Nephron progenitor cell (in vitro differentiated cells): ENCODE results near the gene ZNF689.
A peak's percentile ranks its signal among the peaks of the same experiment; 100 is the strongest.

Source experiments
- DNase-seq: peaks from one replicate; pipeline ENCODE4 v3.0.0; 2021
- H3K27ac Mint-ChIP-seq: 2 replicates; pipeline ENCODE4 v1.8.0; 2021; ENCODE audit warnings: mild to moderate bottlenecking, moderate library complexity, mixed read lengths
- H3K27me3 Mint-ChIP-seq: 2 replicates; pipeline ENCODE4 v1.8.0; 2021; ENCODE audit warnings: mild to moderate bottlenecking, low read depth, mixed read lengths; ENCODE audit not compliant: poor library complexity
- H3K36me3 Mint-ChIP-seq: 2 replicates; pipeline ENCODE4 v1.8.0; 2021; ENCODE audit warnings: low read depth, mixed read lengths
- H3K4me1 Mint-ChIP-seq: 2 replicates; pipeline ENCODE4 v1.8.0; 2021; ENCODE audit warnings: mixed read lengths
- H3K4me3 Mint-ChIP-seq: 2 replicates; pipeline ENCODE4 v1.8.0; 2021; ENCODE audit warnings: mild to moderate bottlenecking, moderate library complexity, mixed read lengths
- H3K9me3 Mint-ChIP-seq: 2 replicates; pipeline ENCODE4 v1.8.0; 2021; ENCODE audit warnings: mild to moderate bottlenecking, moderate library complexity, mixed read lengths
- TF ChIP-seq, protein P1 (sequence below): fragments of 200-600 bp; sonication (generic); IDR thresholded peaks from 2 replicates; pipeline ENCODE4 v1.5.0; 2021; ENCODE audit warnings: antibody characterized with exemption

Gene ZNF689

DNA sequence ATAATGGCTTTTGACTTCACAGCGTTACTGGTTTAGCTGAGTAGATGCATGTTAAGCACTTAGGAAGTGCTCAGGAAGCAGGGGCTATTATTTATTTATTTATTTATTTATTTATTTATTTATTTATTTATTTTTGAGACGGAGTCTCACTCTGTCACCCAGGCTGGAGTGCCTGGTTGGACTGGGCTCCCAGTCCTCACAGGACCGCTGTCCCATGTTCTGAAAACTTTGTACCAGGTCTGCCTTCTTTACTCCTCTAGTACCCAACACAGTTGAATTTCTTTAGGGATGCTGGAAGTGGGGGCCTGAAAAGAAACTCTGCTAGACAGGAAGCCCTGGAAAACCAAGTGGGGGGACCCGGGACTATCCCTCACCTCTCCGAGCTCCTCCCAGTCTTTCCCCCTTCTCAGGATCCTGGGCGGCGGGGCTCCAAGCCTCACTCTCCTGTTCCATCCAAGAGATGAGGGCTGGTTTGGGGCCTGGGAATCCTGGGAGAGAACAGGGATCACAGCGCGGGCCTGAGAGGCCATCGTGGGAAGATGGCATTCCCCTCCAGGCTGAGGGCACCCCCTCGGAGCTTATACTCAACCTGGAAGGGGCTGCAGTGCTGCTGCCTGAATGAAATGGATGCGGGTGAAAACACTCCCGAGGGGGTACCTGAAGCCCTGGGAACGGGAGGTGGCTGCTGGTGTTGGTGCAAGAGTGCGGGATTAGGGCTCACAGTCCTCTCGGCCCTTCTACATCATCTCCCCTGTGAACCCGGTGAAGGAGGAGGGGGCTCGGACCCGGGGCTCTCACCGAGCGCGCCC is 39.3 kb downstream of the ZNF689 start:
- H3K4me1 Mint-ChIP-seq: peaks cover 30% of the 10 kb centered on the region
- H3K27me3 Mint-ChIP-seq: peaks cover 15% of the 10 kb centered on the region
- peak overlapping the region; percentile 95 for H3K27ac Mint-ChIP-seq
- peak overlapping the region; percentile 91 for H3K4me3 Mint-ChIP-seq
- H3K9me3 Mint-ChIP-seq: no peaks in the 10 kb centered on the region
- TF ChIP-seq, protein P1, sequence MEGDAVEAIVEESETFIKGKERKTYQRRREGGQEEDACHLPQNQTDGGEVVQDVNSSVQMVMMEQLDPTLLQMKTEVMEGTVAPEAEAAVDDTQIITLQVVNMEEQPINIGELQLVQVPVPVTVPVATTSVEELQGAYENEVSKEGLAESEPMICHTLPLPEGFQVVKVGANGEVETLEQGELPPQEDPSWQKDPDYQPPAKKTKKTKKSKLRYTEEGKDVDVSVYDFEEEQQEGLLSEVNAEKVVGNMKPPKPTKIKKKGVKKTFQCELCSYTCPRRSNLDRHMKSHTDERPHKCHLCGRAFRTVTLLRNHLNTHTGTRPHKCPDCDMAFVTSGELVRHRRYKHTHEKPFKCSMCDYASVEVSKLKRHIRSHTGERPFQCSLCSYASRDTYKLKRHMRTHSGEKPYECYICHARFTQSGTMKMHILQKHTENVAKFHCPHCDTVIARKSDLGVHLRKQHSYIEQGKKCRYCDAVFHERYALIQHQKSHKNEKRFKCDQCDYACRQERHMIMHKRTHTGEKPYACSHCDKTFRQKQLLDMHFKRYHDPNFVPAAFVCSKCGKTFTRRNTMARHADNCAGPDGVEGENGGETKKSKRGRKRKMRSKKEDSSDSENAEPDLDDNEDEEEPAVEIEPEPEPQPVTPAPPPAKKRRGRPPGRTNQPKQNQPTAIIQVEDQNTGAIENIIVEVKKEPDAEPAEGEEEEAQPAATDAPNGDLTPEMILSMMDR: no peak
- DNase-seq: peak; percentile 29
- peaks cover 6% of the 10 kb centered on the region for H3K36me3 Mint-ChIP-seq

DNA sequence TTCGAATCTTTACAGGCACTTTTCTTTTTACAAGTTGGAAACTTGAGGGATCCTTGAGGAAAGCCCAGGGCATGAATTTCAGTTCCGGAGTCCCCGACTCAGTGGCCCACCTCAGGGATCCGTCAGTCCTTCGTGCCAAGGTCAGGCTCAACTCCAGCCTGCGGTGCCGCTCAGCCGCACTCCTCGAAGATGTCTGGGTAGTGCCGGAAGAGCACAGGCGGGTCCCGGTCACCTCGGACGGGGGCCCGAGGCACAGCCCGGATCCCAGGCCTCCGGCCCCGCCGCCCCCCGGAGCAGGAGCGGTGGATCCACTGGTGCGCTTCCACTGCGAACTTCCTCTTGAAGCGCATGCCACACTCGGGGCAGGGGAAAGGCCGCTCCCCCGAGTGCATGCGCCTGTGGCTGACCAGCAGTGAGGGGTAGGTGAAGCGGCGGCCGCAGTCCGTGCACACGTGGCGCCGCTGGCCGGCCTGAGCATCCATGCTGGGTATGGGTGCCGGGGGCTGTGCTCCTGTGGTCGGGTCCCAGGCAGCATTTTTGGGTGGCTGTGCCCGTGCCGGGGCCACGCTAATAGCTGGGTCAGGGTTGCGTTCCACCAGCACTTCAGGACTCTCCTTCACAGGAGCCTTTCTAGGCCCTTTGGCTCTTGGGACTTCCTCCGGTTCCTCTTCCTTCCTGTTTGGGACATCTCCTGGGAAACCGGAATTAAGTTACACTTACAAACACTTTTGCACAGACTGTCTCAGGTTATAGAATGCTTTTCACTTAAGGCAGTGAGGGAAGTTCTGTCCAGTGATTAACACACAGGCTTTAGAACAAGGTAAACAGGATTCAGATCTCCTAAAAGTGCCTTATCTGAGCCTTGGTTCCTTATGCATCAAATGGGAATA is 40.2 kb downstream of the ZNF689 start:
- Mint-ChIP-seq H3K9me3 (no peaks in the 10 kb centered on the region), H3K36me3 (peaks cover 5% of the 10 kb centered on the region), H3K27ac (peak overlapping the region; percentile 78), H3K4me3 (peak overlapping the region; percentile 91), H3K4me1 (peaks cover 34% of the 10 kb centered on the region), H3K27me3 (peaks cover 18% of the 10 kb centered on the region)
- TF ChIP-seq, protein P1: no peak
- DNase-seq: no peak

DNA sequence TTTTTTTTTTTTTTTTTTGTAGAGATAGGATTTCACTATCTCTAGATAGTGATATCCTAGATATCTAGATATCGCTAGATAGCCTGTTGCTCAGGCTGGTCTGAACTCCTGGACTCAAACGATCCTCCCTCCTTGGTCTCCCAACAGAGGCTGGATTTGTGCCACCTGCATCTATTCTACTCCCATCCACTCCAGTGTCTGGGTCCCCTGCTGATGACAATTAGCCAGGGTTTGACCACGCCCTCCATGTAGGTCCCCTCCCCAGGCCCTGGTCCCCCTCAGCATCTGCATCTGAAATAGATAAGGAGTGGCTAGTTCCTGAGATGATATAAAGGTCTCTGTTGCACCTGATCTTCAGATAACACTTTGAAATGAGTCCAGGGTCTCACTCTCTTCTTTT is 40.9 kb downstream of the ZNF689 start:
- Mint-ChIP-seq H3K36me3 (no peaks in the 10 kb centered on the region), H3K27me3 (peaks cover 18% of the 10 kb centered on the region), H3K4me3 (no peak overlapping the region), H3K27ac (no peak overlapping the region), H3K4me1 (peaks cover 37% of the 10 kb centered on the region), H3K9me3 (no peaks in the 10 kb centered on the region)
- DNase-seq: no peak
- TF ChIP-seq, protein P1: no peak

DNA sequence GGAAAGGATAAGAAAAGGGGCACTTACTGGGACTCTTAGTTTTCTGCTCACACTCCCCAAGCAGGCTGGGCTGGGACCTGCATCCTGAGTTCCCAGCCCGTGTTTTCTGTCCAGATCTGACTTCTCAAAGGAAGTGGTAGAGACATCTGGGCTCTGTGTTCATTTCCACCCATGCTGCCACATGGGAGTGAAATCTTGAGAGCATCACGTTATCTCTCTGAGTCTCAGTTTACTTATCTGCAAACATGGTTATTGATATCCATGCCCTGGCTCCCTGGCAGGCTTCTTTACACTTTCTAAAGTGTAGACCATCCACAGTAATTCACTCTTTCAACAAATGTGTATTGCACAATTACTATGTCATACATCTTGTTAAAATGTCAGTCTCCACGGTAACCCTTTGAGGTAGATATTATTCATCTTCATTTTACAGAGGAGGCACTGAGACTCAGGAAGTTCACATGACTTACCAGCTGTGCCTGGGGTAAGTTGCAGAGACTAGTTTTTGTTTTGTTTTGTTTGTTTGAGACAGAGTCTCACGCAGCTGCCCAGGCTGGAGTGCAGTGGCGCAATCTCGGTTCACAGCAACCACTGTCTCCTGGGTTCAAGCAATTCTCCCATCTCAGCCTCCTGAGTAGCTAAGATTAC is 42.1 kb downstream of the ZNF689 start:
- no peaks in the 10 kb centered on the region for H3K9me3 Mint-ChIP-seq
- H3K4me3 Mint-ChIP-seq: no peak overlapping the region
- H3K27me3 Mint-ChIP-seq: peaks cover 15% of the 10 kb centered on the region
- no peak for DNase-seq
- no peak overlapping the region for H3K27ac Mint-ChIP-seq
- H3K36me3 Mint-ChIP-seq: no peaks in the 10 kb centered on the region
- H3K4me1 Mint-ChIP-seq: peaks cover 38% of the 10 kb centered on the region
- TF ChIP-seq, protein P1: no peak

DNA sequence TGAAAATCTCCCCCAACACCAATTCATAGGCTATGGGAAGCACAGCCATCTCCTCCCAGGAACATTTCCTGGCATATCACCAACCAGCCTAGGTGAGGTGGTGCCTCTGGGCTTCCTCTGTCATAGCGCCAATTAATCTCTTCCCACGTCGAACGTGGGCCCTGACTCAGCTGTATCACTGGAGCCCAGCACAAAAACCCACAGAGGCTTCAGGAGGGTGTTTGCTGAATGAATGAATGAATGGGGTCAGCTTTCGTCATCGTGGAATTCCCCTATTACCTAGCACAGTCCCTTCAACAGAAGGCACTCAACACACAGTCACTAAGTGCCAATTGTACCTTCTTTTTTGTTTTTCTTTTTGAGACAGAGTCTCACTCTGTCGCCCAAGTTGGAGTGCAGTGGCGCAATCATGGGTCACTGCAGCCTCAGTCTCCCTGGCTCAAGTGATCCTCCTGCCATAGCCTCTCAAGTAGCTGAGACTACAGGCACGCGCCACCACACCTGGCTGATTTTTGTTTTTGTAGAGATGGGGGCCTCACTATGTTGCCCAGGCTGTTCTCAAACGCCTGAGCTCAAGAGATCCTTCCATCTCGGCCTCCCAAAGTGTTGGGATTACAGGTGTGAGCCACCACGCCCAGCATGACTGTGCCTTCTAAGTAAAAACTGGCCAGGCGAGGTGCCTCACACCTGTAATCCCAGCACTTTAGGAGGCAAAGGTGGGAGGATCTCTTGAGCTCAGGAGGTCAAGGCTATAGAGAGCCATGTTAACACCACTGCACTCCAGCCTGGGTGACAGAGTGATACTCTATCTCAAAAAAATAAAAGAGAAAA is 42.8 kb downstream of the ZNF689 start:
- H3K27me3 Mint-ChIP-seq: peaks cover 13% of the 10 kb centered on the region
- H3K4me1 Mint-ChIP-seq: peaks cover 35% of the 10 kb centered on the region
- H3K9me3 Mint-ChIP-seq: no peaks in the 10 kb centered on the region
- no peak overlapping the region for H3K27ac Mint-ChIP-seq
- TF ChIP-seq, protein P1: no peak
- H3K4me3 Mint-ChIP-seq: no peak overlapping the region
- H3K36me3 Mint-ChIP-seq: no peaks in the 10 kb centered on the region
- no peak for DNase-seq
